ENCODE results near the gene USP32.
"Not testable (repeated sequence)": the region's sequence is repeated elsewhere in the genome, so short reads cannot be mapped to it uniquely, and the experiment has no call there.

Gene USP32, protein sequence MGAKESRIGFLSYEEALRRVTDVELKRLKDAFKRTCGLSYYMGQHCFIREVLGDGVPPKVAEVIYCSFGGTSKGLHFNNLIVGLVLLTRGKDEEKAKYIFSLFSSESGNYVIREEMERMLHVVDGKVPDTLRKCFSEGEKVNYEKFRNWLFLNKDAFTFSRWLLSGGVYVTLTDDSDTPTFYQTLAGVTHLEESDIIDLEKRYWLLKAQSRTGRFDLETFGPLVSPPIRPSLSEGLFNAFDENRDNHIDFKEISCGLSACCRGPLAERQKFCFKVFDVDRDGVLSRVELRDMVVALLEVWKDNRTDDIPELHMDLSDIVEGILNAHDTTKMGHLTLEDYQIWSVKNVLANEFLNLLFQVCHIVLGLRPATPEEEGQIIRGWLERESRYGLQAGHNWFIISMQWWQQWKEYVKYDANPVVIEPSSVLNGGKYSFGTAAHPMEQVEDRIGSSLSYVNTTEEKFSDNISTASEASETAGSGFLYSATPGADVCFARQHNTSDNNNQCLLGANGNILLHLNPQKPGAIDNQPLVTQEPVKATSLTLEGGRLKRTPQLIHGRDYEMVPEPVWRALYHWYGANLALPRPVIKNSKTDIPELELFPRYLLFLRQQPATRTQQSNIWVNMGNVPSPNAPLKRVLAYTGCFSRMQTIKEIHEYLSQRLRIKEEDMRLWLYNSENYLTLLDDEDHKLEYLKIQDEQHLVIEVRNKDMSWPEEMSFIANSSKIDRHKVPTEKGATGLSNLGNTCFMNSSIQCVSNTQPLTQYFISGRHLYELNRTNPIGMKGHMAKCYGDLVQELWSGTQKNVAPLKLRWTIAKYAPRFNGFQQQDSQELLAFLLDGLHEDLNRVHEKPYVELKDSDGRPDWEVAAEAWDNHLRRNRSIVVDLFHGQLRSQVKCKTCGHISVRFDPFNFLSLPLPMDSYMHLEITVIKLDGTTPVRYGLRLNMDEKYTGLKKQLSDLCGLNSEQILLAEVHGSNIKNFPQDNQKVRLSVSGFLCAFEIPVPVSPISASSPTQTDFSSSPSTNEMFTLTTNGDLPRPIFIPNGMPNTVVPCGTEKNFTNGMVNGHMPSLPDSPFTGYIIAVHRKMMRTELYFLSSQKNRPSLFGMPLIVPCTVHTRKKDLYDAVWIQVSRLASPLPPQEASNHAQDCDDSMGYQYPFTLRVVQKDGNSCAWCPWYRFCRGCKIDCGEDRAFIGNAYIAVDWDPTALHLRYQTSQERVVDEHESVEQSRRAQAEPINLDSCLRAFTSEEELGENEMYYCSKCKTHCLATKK (N-terminal part only)

GRCh38 chr17:60392042-60392844 is at the start of gene USP32:
TSS of gene USP32 (minus strand) at chr17:60392133. CDS start at chr17:60391939, 194 bp downstream.
- peak; percentile 99 for DNase-seq (ENCODE audit: low spot score)

- DNase-seq (ENCODE audit: low spot score), result no peak
Measured at GRCh38 chr17:60439501-60439900, 47.6 kb upstream of the USP32 start.

DNA sequence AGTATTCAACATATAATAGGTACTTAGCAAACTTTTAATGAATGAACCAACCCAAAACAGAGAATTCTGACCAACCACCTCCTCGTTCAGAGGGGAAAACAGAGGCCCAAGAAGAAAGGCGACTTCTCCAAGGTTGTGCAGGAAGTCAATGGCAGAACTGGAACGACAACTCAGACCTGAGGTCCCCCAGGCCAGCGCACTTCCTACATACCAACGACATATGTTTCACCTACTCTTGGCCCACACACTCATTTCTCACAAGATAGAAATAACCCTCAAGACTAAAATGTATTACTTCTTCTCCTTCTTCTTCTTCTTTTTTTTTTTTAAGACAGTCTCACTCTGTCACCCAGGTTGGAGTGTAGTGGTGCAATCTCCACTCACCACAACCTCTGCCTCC is 44.7 kb upstream of the USP32 start:
- no peak for DNase-seq (ENCODE audit: low spot score)

DNA sequence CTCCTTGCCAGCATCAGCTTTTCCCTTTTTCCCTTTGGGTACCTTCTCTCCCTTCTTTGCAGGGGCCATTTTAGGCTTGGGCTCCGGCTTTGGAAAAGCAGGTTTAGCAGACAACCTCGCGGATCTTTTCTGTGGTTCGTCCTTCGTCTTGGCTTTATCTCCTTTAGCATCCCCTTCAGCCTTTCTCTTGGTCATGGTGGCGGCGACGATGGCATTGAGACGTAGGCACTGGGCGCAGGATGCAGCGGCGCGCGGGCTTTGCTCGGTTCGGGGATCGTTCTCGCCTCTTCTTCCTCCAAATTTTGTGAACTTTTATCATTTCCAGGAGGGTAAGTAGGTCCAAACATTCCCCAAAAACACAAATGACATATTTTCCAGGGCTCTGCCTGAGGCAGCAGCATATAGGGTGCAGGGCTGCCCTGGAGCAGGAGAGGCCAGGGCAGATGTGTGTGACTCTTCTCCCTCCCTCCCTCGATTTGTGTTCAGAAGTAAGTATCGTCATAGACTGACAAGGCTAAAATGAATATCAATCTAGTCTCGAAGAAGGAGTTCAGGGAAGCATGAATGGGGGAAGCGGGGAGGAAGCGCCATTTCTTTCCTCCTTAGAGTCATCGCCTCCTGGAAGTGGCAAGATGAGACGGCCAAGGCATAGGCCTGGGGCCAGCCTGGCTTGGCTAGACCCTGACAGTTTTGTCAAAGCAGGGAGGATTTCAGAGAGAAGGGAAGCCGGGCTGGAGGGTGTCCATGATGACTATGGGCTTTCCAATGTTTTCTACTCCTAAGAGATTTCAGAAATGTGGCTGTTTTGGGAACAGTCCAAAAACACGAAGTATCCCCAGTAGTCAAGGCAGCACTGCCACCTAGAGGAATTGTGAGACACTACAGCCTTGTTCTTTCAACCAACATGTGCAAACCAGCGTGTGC is 43.6 kb upstream of the USP32 start:
- DNase-seq (ENCODE audit: low spot score), result peak; percentile 97

DNA sequence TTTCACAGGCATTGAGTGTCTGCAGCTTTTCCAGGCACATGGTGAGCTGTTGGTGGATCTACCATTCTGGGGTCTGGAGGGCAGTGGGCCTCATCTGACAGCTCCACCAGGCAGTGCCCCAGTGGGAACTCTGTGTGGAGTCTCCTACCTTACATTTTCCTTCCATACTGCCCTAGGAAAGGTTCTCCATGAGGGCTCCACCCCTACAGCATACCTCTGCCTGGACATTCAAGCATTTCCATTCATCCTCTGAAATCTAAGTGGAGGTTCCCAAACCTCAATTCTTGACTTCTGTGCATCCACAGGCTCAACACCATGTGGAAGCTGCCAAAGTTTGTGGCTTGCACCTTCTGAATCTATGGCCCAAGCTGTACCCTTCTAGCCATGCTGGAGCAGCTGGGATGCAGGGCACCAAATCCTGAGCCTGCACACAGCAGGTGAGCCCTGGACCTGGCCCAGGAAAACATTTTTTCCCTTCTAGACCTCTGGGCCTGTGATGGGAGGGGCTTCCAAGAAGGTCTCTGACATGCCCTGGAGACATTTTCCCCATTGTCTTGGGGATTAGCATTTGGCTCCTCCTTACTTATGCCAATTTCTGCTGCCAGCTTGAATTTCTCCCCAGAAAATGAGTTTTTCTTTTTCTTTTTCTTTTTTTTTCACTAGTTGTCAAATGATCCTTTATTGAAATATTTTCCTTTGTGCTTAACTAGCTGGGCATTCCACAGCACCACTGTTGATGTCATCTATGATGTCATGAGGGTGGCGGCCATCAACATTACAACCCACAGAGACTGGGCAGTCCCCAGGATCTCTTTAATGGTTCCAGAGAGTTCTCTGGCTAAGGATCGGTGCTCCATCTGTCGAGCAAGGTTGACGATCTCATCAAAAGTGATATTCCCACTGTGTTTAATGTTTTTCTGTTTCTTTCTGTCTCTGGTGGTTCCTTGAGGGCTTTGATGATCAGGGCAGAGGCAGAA is 41.4 kb upstream of the USP32 start:
- DNase-seq (ENCODE audit: low spot score), result not testable (repeated sequence)

- not testable (repeated sequence) for DNase-seq (ENCODE audit: low spot score)
Measured at GRCh38 chr17:60430561-60430960, 38.6 kb upstream of the USP32 start.

- DNase-seq (ENCODE audit: low spot score), result not testable (repeated sequence)
Measured at GRCh38 chr17:60428491-60428890, 36.6 kb upstream of the USP32 start.

GRCh38 chr17:60426596-60426995 is 34.7 kb upstream of the USP32 start:
- DNase-seq (ENCODE audit: low spot score), result no peak

- DNase-seq (ENCODE audit: low spot score), result no peak
Measured at GRCh38 chr17:60425626-60426025, 33.7 kb upstream of the USP32 start.

GRCh38 chr17:60423865-60424264 is 31.9 kb upstream of the USP32 start:
- DNase-seq (ENCODE audit: low spot score), result no peak

DNA sequence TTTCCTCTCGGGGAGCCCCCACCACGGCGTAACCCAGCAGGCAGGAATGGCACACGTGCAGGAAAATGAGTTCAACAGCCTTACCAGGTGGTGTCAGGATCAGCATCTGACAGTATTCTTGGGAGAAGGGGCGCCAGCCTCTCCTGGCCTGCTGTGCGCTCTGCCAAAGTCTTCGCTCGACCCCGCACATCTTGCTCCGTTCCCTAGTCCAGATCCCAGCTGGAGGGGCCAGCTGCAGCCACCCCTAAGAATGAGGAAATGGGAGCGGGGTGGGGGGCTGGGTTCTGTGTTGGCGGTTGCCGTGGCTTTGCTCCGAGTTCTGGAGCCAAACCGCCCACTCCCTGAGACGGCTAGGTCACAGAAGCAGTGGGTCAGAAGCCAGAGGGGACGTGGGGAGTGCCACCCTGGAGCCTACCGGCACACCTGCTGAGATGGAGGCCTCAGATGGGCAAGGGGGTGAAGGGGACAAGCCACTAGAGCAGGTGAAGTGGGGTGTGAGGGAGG is 30.3 kb upstream of the USP32 start, which contains the start of gene CHCT1:
Gene CHCT1 (plus strand): TSS at position 328 of the 504 bp plus-strand sequence. CDS start 104 bp downstream, at position 432.
- no peak for DNase-seq (ENCODE audit: low spot score)

GRCh38 chr17:60421273-60422161 is 29.6 kb upstream of the USP32 start:
- peak; percentile 80 for DNase-seq (ENCODE audit: low spot score)

- not testable (repeated sequence) for DNase-seq (ENCODE audit: low spot score)
Measured at GRCh38 chr17:60419875-60420274, 27.9 kb upstream of the USP32 start.

DNA sequence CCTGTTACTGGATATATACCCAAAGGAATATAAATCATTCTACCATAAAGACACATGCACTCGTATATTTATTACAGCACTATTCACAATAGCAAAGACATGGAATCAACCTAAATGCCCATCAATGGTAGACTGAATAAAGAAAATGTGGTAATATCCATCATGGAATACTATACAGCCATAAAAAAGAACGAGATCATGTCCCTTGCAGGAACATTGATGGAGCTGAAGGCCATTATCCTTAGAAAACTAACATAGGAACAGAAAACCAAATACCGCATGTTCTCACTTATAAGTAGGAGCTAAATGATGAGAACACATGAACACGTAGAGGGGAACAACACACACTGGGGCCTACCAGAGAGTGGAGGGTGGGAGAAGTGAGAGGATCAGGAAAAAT is 27.1 kb upstream of the USP32 start:
- not testable (repeated sequence) for DNase-seq (ENCODE audit: low spot score)

DNA sequence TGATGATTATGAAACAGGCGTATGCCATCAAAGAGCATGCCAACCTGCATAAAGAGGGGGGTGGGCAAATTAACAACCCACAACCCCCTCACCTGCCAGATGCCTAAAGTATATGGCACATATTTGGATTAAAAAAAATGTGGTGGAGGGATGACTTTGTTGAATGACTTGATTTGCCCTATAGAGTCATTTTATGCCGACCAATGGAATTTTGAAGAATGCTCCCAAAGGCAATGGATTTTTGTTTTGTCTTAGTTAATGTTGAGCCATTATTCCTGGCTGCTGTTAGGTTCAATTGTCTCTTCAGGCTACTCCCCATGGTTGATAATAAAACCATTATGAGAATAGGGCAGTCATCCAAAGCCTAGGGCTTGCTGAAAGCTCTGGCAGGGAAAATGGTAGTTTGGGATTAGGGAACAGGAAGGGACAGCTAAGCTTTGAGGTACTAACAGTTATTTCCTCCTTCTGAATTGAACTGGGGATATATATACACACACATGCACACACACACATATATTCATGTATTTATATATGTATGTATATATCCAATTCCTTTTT is 24.5 kb upstream of the USP32 start:
- DNase-seq (ENCODE audit: low spot score), result no peak

- DNase-seq (ENCODE audit: low spot score), result no peak
Measured at GRCh38 chr17:60415146-60415545, 23.2 kb upstream of the USP32 start.

DNA sequence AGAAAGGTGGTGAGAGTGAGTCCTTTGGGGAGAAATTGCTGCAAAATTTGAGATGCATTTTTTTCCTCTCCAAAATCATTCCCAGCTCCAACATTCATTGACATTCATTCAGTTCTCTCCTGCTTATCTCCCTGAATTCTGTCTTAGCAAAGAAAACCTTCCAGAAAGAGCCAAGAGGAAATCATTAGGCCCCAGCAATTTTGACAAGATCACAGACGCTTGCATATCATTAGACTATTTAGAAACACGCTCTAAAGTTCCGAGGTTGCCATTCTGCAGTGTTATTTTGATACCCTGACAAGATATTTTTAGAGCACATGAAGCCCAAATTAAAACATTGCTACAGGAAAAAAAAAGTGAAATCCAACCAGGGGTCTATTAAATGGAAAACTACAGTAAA is 20.8 kb upstream of the USP32 start:
- no peak for DNase-seq (ENCODE audit: low spot score)

Data from HuH-7.5 (cell line).